ENCODE measurements around the gene CSK.

- TF ChIP-seq CTCF (conservative IDR thresholded peaks at IDR 0.05; ENCODE audit: low read depth in 2 of 2) (no peak), JUNB (IDR thresholded peaks at IDR 0.05; ENCODE audit: unreplicated experiment) (no peak), CREB1 (CRISPR knock-in tag; IDR thresholded peaks at IDR 0.05; ENCODE audit: low read depth) (no peak), EZH2phosphoT487 (IDR thresholded peaks at IDR 0.05; ENCODE audit: unreplicated experiment) (no peak), REST (IDR thresholded peaks at IDR 0.05; ENCODE audit: unreplicated experiment) (no peak), POLR2AphosphoS5 (IDR thresholded peaks at IDR 0.05; ENCODE audit: low read depth) (no peak), EZH2 (IDR thresholded peaks at IDR 0.05; ENCODE audit: low read depth, unreplicated experiment) (no peak)
These were observed 12.3 kb upstream of the CSK start for GRCh38 chr15:74769463-74770025.

Data from GM23338 (cell line).